Germinal center (tissue), 1 donor: ENCODE results near the gene STIP1.
A peak's percentile ranks its signal among the peaks of the same experiment; 100 is the strongest.
"Not testable (repeated sequence)": the region's sequence is repeated elsewhere in the genome, so short reads cannot be mapped to it uniquely, and the experiment has no call there.

Experiments used
- DNase-seq: peaks from one replicate; pipeline ENCODE4 v3.0.0; 2012; ENCODE audit warnings: mixed read lengths, low spot score

The STIP1 gene

GRCh38 chr11:64157631-64158394 is 28.2 kb upstream of the STIP1 start:
- no peak for DNase-seq

GRCh38 chr11:64161037-64161436 is 24.9 kb upstream of the STIP1 start:
- DNase-seq, result no peak

- not testable (repeated sequence) for DNase-seq
Measured at GRCh38 chr11:64162769-64163168, 23.2 kb upstream of the STIP1 start.

- DNase-seq, result no peak
Measured at GRCh38 chr11:64163951-64164350, 22.0 kb upstream of the STIP1 start.

- no peak for DNase-seq
Measured at GRCh38 chr11:64164392-64165312, 21.3 kb upstream of the STIP1 start.

- no peak for DNase-seq
Measured at GRCh38 chr11:64165481-64165841, 20.5 kb upstream of the STIP1 start.

- DNase-seq, result peak; percentile 58
Measured at GRCh38 chr11:64165842-64166635, 19.9 kb upstream of the STIP1 start, which contains the start of gene MACROD1. Gene MACROD1 (minus strand): TSS chr11:64166113. CDS start chr11:64165994, 119 bp downstream.

GRCh38 chr11:64170419-64170818 is 15.6 kb upstream of the STIP1 start:
- no peak for DNase-seq

GRCh38 chr11:64173616-64174355 is 12.2 kb upstream of the STIP1 start:
- DNase-seq, result no peak

- no peak for DNase-seq
Measured at GRCh38 chr11:64176751-64177150, 9.2 kb upstream of the STIP1 start.

- no peak for DNase-seq
Measured at GRCh38 chr11:64178203-64178602, 7.8 kb upstream of the STIP1 start.

- no peak for DNase-seq
Measured at GRCh38 chr11:64178951-64179639, 6.9 kb upstream of the STIP1 start.

GRCh38 chr11:64180891-64181290 is 5.1 kb upstream of the STIP1 start:
- no peak for DNase-seq

GRCh38 chr11:64181506-64182411 is 4.2 kb upstream of the STIP1 start:
- DNase-seq, result no peak

GRCh38 chr11:64183890-64184289 is 2.1 kb upstream of the STIP1 start:
- no peak for DNase-seq

- DNase-seq, result no peak
Measured at GRCh38 chr11:64185175-64185692, 737 bp upstream of the STIP1 start.

- no peak for DNase-seq
Measured at GRCh38 chr11:64186492-64187165, 658 bp downstream of the STIP1 start.

- no peak for DNase-seq
Measured at GRCh38 chr11:64192434-64192833, 6.5 kb downstream of the STIP1 start.

GRCh38 chr11:64196626-64197025 is 10.7 kb downstream of the STIP1 start:
- DNase-seq, result no peak
